ENCODE results near the gene PKN1. TPM values are rescaled to one million over a fixed set of nuclear protein-coding genes. Genes with fewer than 3 reads are reported as not detected.
A peak's percentile ranks its signal among the peaks of the same experiment; 100 is the strongest.

PKN1 gene
- total and polyA plus RNA-seq, 9 donors = 40.2 to 79.2 (median 72.1) TPM

DNA sequence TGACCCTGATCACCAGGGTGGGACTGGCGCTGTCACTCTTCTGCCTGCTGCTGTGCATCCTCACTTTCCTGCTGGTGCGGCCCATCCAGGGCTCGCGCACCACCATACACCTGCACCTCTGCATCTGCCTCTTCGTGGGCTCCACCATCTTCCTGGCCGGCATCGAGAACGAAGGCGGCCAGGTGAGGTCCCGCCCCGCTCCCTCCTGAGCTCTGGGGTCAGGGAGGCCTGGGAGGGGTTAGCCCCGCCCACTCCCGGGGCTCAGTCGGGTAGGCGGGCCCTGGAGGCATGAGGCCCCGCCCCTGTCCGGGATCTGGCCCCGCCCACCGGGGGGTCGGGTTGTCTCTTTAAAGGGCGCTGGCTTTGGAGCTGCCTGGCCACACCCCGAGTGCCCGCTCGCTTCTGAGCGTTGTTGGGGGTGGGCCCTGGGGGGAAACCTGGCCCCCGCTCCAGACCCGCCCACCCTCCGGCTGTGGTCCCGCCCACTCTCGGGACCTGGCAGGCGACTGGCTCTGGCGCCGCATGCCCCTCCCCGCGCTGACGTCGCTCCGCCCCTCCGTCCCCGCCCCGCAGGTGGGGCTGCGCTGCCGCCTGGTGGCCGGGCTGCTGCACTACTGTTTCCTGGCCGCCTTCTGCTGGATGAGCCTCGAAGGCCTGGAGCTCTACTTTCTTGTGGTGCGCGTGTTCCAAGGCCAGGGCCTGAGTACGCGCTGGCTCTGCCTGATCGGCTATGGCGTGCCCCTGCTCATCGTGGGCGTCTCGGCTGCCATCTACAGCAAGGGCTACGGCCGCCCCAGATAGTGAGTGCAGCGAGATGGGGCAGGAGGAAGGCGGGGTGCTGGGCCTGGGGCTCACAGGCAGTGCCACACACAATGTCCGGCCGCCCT lies 27.1 kb upstream of the PKN1 start:
- WGBS (ENCODE audit: insufficient coverage) = 9% methylated on average over 50 of the region's 61 CpGs
- H3K4me3 ChIP-seq (ENCODE audit: low read length) = no peak overlapping the region
- H3K27ac ChIP-seq (ENCODE audit: low read length) = peak overlapping the region; percentile 69
- DNase-seq = peak; percentile 87
- no peaks in the 10 kb centered on the region for H3K9me3 ChIP-seq (replicated peaks; ENCODE audit: control insufficient read depth, low read depth, low read length)
- peaks cover 83% of the 10 kb centered on the region for H3K36me3 ChIP-seq (ENCODE audit: control insufficient read depth, insufficient read depth, low read length)
- H3K4me1 ChIP-seq (ENCODE audit: control insufficient read depth, insufficient read depth, low read length) = peaks cover 5% of the 10 kb centered on the region
- no peaks in the 10 kb centered on the region for H3K27me3 ChIP-seq (ENCODE audit: control insufficient read depth, insufficient read depth, low read length)

GRCh38 chr19:14406645-14407401 lies 26.3 kb upstream of the PKN1 start:
- H3K4me3 ChIP-seq (ENCODE audit: low read length) = no peak overlapping the region
- peaks cover 85% of the 10 kb centered on the region for H3K36me3 ChIP-seq (ENCODE audit: control insufficient read depth, insufficient read depth, low read length)
- WGBS (ENCODE audit: insufficient coverage) = 88% methylated on average over 20 of the region's 27 CpGs
- DNase-seq = no peak
- peak overlapping the region; percentile 42 for H3K27ac ChIP-seq (ENCODE audit: low read length)
- H3K27me3 ChIP-seq (ENCODE audit: control insufficient read depth, insufficient read depth, low read length) = no peaks in the 10 kb centered on the region
- no peaks in the 10 kb centered on the region for H3K9me3 ChIP-seq (replicated peaks; ENCODE audit: control insufficient read depth, low read depth, low read length)
- H3K4me1 ChIP-seq (ENCODE audit: control insufficient read depth, insufficient read depth, low read length) = peaks cover 5% of the 10 kb centered on the region

- Histone ChIP-seq H3K27ac (ENCODE audit: low read length) (no peak overlapping the region), H3K36me3 (ENCODE audit: control insufficient read depth, insufficient read depth, low read length) (peaks cover 88% of the 10 kb centered on the region), H3K4me1 (ENCODE audit: control insufficient read depth, insufficient read depth, low read length) (peaks cover 11% of the 10 kb centered on the region), H3K27me3 (ENCODE audit: control insufficient read depth, insufficient read depth, low read length) (no peaks in the 10 kb centered on the region), H3K9me3 (replicated peaks; ENCODE audit: control insufficient read depth, low read depth, low read length) (no peaks in the 10 kb centered on the region), H3K4me3 (ENCODE audit: low read length) (no peak overlapping the region)
- 90% methylated on average over 14 of the region's 20 CpGs for whole genome bisulfite sequencing (ENCODE audit: insufficient coverage)
- DNase-seq = no peak
Measured at GRCh38 chr19:14407605-14408484, 25.3 kb upstream of the PKN1 start.

DNA sequence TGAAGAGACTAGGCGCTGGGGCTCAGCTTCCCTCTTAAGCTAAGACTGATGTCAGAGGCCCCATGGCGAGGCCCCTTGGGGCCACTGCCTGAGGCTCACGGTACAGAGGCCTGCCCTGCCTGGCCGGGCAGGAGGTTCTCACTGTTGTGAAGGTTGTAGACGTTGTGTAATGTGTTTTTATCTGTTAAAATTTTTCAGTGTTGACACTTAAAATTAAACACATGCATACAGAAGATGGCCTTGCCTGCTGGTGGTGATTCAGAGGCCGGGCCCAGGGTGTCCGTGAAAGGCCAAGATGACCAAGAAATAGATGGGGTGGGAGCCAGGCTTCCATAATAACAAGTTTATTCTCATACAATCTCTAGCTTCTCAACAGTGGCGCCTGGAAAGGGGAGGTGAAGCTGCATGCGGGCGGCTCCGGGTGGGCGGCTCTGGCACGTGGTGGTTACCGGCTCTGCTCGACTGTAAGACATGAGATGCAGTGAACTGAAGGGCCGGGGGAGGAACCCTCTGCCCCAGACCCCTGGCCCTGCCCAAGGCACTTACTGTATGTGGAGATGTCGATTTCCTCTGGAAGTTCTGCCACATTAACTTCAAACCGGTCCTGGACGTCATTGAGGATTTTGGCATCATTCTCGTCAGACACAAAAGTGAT lies 24.5 kb upstream of the PKN1 start:
- Histone ChIP-seq H3K27me3 (ENCODE audit: control insufficient read depth, insufficient read depth, low read length) (no peaks in the 10 kb centered on the region), H3K4me3 (ENCODE audit: low read length) (no peak overlapping the region), H3K4me1 (ENCODE audit: control insufficient read depth, insufficient read depth, low read length) (peaks cover 18% of the 10 kb centered on the region), H3K36me3 (ENCODE audit: control insufficient read depth, insufficient read depth, low read length) (peaks cover 91% of the 10 kb centered on the region), H3K9me3 (replicated peaks; ENCODE audit: control insufficient read depth, low read depth, low read length) (no peaks in the 10 kb centered on the region), H3K27ac (ENCODE audit: low read length) (no peak overlapping the region)
- DNase-seq = no peak
- WGBS (ENCODE audit: insufficient coverage) = 78% methylated on average over 10 of the region's 20 CpGs

GRCh38 chr19:14409146-14410023 lies 23.7 kb upstream of the PKN1 start:
- Histone ChIP-seq H3K9me3 (replicated peaks; ENCODE audit: control insufficient read depth, low read depth, low read length) (no peaks in the 10 kb centered on the region), H3K36me3 (ENCODE audit: control insufficient read depth, insufficient read depth, low read length) (peaks cover 86% of the 10 kb centered on the region), H3K27ac (ENCODE audit: low read length) (no peak overlapping the region), H3K4me1 (ENCODE audit: control insufficient read depth, insufficient read depth, low read length) (peaks cover 22% of the 10 kb centered on the region), H3K27me3 (ENCODE audit: control insufficient read depth, insufficient read depth, low read length) (no peaks in the 10 kb centered on the region), H3K4me3 (ENCODE audit: low read length) (no peak overlapping the region)
- 87% methylated on average over 36 of the region's 38 CpGs for WGBS (ENCODE audit: insufficient coverage)
- DNase-seq = no peak

DNA sequence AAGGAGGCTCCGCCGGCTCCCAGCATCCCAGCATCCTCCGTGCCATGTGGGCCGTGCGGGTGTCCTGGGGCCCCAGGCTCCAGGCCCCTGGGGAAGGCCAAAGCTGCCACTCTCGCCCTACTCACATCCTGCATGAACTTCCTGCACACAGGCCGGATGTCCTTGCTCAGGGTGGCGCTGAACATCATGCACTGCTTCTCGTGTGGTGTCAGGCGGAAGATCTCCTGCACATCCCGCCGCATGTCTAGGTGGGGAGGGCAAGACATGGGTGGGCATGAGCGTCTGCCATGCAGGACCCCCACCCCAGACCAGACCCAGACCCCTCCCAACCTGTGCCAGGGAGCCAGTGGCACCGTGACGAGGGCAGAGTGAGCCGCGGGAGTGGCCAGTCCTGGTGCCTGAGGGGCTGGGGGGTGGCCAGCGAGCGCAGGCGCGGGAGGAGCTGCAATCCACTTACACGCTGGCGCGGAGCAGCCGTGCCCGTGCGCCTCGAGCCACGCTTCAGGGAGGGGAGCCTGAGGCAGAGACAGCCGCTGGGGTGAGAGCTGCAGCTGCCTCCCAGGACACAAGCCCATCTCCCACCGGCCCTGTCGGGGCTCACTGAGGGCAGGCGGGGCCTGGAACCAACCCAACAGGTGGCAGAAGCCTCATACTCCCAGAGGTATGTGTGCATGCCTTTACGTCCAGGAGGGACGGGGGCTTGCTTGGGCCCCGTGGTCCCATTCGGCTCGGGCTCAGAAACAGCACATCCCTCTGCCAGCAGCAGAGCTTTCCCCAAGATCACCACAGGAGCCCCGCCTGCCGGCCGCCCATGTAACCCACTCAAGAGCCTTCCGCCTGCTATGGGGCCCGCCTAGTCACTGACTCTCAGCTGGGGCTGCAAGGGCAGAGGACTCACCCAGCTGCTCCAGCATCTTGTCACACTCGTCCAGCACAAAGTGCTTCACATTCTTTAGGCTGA lies 22.7 kb upstream of the PKN1 start:
- peaks cover 22% of the 10 kb centered on the region for H3K4me1 ChIP-seq (ENCODE audit: control insufficient read depth, insufficient read depth, low read length)
- peaks cover 76% of the 10 kb centered on the region for H3K36me3 ChIP-seq (ENCODE audit: control insufficient read depth, insufficient read depth, low read length)
- 91% methylated on average over 36 of the region's 44 CpGs for WGBS (ENCODE audit: insufficient coverage)

DNA sequence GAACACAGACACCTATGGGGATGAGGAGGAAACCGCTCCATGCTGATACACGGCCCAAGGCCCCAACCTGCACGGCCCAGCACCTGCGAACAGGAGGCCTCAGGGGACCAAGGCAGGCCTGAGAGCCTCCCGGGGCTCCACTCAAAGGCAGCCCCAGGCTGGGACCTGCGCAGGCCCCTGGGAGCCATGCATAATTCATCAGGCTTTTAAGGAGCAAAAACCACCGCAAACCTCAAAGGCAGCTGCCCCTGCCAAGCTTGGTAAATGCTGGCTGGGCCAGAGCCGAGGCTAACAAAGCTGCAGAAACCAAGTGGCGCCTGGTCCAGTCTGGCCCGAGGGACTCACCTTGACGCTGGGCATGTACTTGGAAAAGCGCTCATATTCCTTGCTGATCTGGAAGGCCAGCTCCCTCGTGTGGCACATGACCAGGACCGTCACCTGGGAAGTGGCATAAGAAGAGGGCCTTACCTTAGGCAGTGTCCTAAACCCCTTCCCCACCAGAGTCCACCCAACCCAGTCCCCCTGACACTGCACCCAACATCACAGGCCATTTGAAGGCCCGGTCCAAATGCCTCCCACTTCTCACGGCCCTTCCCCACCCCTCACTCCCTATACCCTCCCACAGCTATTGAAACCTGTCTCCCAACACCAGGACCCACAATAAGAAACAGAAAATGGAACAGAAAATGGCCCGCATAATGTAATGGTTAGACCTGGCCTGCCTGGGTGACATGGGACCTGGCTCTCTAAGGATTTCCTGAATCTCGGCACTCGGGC lies 21.8 kb upstream of the PKN1 start:
- peaks cover 77% of the 10 kb centered on the region for H3K36me3 ChIP-seq (ENCODE audit: control insufficient read depth, insufficient read depth, low read length)
- no peaks in the 10 kb centered on the region for H3K27me3 ChIP-seq (ENCODE audit: control insufficient read depth, insufficient read depth, low read length)
- DNase-seq = no peak
- WGBS (ENCODE audit: insufficient coverage) = 89% methylated on average over 18 of the region's 19 CpGs
- no peaks in the 10 kb centered on the region for H3K9me3 ChIP-seq (replicated peaks; ENCODE audit: control insufficient read depth, low read depth, low read length)
- no peak overlapping the region for H3K4me3 ChIP-seq (ENCODE audit: low read length)
- H3K27ac ChIP-seq (ENCODE audit: low read length) = no peak overlapping the region
- H3K4me1 ChIP-seq (ENCODE audit: control insufficient read depth, insufficient read depth, low read length) = peaks cover 21% of the 10 kb centered on the region

More for the DNA sequence above, 22.7 kb upstream of the PKN1 start:
- no peak overlapping the region for H3K4me3 ChIP-seq (ENCODE audit: low read length)
- no peak for DNase-seq
- no peak overlapping the region for H3K27ac ChIP-seq (ENCODE audit: low read length)
- no peaks in the 10 kb centered on the region for H3K9me3 ChIP-seq (replicated peaks; ENCODE audit: control insufficient read depth, low read depth, low read length)
- no peaks in the 10 kb centered on the region for H3K27me3 ChIP-seq (ENCODE audit: control insufficient read depth, insufficient read depth, low read length)

DNA sequence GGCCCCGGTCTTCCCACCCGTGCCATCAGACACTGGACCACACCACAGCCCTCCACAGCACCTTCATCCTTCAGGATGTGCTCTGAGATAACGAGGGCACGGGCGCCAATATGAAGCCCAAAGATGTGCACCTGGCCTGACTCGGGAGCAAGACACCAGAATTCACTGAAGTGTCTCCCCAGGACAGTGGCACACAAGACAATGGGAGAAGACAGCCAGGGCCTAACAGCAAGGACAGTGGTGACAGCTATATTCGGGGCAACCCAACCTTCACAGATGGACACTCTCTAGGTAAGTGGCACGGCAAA lies 21.2 kb upstream of the PKN1 start:
- DNase-seq = no peak
- Histone ChIP-seq H3K4me3 (ENCODE audit: low read length) (no peak overlapping the region), H3K27me3 (ENCODE audit: control insufficient read depth, insufficient read depth, low read length) (no peaks in the 10 kb centered on the region), H3K27ac (ENCODE audit: low read length) (no peak overlapping the region), H3K36me3 (ENCODE audit: control insufficient read depth, insufficient read depth, low read length) (peaks cover 73% of the 10 kb centered on the region), H3K9me3 (replicated peaks; ENCODE audit: control insufficient read depth, low read depth, low read length) (no peaks in the 10 kb centered on the region), H3K4me1 (ENCODE audit: control insufficient read depth, insufficient read depth, low read length) (peaks cover 23% of the 10 kb centered on the region)
- 94% methylated on average over 7 of the region's 8 CpGs for WGBS (ENCODE audit: insufficient coverage)
